GM20431 (cell line): Measurements from ENCODE around the gene ODAD4.

Experiments used
- in situ Hi-C: fragments of 300-500 bp; cut with MseI, MboI; formaldehyde crosslinking; loops from one replicate; pipeline ENCODE4 v1.15.0; 2020; ENCODE audit warnings: low sequenced_read_pairs; ENCODE audit not compliant: unreplicated experiment

ODAD4 gene, protein sequence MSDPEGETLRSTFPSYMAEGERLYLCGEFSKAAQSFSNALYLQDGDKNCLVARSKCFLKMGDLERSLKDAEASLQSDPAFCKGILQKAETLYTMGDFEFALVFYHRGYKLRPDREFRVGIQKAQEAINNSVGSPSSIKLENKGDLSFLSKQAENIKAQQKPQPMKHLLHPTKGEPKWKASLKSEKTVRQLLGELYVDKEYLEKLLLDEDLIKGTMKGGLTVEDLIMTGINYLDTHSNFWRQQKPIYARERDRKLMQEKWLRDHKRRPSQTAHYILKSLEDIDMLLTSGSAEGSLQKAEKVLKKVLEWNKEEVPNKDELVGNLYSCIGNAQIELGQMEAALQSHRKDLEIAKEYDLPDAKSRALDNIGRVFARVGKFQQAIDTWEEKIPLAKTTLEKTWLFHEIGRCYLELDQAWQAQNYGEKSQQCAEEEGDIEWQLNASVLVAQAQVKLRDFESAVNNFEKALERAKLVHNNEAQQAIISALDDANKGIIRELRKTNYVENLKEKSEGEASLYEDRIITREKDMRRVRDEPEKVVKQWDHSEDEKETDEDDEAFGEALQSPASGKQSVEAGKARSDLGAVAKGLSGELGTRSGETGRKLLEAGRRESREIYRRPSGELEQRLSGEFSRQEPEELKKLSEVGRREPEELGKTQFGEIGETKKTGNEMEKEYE

DNA sequence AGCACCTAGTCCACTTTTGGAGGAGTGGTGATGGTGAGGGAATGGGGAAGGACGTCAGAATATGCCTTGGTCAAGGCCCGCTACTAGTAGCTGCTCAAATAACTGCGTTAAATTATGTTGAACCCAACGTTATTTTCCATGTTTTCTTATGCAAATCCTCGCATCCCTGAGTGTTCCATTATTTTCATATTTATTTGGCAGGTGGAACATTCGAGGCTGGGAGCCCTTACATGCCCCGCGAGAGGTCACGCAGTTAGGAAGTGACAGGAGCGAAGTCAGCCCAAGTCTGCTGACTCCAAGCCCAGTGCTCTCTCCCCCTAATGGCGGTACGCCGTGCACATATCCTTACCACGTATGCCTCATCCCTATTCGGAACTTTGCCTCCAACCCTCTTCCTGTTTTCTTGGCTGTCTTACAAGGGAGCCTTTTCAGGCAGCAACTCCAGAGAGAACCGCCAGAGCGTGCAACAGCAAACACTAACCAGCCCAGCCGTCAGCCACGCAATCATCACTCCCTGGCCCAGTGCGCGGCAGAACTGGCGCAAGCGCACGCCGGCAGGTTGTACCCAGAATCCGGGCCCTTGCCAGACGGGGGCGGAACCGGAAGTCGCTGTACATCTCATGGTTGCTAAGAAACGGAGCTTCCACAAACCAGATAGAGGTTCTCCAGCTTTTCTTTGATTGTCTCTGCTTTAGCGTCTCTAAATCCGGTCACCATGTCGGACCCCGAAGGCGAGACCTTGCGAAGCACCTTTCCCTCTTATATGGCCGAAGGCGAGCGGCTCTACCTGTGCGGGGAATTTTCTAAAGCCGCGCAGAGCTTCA lies at the start of gene ODAD4:
Gene ODAD4 (plus strand): TSS at position 609 of the 824 bp plus-strand sequence. CDS start 107 bp downstream, at position 716.
- in situ Hi-C loops, result no loop called here

DNA sequence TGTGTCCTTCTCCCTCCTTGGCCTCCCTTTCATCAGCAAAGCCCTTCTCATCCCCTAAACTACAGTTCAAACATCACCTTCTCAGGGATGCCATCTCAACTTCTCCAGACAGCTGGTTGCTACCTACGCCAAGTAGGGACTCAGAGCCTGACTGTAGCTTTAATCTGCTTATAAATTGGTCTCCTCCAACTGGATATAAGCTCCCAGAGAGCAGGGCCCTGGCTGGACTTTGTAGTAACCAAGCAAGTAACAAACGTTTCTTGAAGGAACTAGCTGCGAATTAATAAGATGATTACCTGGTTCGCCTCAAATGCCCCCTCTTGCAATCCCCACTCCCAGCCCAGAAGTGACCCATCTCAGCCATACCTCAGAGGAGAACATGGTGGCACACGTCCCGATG lies 47.7 kb upstream of the ODAD4 start:
- in situ Hi-C loops, result no loop called here

DNA sequence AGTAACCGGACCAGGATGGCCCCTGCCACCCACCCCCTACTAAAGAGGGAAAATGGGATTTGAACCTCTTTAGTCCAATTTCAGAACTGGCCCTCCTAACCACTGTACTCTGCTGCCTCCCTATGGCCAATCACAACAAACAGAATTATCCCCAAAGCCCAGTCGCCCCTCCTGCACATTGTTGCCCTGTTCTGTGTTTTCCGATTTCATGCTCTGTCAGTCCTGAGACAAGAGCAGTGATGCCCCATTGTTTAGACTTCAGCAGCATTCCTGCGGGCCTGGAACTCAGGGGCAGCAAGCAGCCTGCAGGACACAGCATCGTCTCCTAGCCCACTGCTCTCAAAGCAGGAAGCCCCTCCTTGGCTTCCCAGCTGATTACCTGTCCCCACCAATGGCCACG lies 44.7 kb upstream of the ODAD4 start:
- in situ Hi-C loops, result no loop called here

DNA sequence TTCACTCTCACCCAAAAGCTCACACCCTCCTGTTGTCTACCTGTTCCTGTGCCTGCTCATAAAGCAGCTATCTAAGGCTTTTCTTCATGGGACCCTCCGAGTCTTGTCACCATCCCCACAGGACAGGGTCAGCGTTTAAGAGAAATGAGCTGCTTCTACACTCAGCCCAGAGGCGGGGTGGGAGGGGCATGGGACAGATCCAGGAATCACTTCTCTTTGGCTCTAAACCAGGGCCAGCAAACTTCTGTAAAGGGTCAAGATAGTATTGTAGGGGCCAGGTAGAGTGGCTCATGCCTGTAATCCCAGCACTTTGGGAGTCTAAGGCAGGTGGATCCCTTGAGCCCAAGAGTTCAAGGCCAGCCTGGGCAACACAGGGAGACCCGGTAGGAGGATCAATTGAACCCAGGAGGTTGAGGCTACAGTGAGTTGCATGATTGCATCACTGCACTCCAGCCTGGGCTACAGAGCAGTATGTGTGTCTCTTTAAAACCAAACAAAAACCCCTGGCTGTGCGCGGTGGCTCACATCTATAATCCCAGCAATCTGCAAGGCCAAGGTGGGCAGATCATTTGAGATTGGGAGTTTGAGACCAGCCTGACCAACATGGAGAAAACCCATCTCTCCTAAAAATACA lies 42.0 kb upstream of the ODAD4 start:
- in situ Hi-C loops, result no loop called here

DNA sequence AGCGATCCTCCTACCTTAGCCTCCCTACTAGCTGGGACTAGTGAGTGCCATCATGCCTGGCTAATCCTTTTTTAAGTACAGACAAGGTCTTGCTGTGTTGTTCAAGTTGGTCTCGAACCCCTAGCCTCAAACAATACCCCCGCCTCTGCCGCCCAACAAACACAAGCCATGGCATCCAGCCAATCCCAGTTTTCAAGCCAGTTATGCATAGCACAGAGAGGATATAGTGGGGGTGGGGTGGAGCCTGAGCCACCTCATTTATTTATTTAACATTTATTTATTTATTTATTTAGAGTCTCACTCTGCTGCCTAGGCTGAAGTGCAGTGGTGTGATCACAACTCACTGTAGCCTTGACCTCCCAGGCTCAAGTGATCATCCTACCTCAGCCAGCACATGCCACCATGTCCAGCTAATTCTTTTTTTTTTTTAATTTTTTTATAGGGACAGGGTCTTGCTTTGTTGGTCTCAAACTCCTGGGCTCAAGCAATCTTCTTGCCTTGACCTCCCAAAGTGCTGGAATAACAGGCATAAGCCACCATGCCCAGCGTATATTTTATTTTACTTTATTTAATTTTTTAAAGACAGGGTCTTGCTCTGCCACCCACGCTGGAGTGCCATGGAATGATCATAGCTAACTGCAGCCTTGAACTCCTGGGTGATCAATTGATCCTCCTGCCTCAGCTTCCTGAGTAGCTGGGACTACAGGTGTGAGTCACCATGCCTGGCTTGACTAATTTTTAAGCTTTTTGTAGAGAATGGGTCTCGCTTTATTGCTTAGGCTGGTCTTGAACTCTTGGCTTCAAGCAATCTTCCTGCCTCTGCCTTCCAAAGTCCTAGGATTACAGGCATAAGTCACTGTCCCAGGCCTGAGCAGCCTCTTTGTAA lies 39.0 kb upstream of the ODAD4 start:
- in situ Hi-C loops, result no loop called here

DNA sequence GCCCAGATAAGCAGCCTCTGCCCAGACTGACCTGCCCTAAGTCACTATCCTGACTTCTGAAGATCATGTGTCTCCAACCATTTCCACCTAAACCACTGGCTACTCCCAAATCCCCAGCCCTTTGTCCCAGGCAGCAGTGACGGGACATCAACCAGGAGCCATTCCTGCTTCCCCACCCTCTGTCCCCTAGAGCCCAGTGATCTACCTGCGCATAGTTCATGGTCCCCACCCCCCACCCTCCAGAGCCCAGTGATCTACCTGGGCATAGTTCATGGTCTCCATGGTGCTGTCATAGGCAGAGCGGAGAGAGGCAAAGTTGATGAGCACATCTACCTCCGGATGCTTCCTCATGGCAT lies 38.4 kb upstream of the ODAD4 start:
- in situ Hi-C loops, result no loop called here

DNA sequence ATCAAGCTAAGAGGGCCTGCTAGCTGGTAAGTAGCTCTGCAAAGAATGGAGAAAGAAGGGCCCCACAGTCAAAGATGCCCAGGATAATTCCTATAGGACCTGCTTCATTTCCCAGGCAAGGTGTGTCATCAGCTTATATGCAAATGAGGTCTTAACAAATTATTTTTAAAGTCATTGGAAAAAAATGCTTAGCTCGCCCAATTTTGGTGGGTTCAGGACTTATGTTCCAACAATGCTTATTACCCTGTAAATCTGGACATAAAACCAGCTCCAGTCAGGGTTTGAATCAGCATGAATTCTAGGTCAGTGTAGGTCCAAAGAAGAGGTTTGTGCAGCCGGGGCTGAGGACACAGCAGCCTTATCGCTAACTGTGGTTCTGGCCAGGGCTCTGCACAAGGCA lies 37.0 kb upstream of the ODAD4 start:
- in situ Hi-C loops, result no loop called here

DNA sequence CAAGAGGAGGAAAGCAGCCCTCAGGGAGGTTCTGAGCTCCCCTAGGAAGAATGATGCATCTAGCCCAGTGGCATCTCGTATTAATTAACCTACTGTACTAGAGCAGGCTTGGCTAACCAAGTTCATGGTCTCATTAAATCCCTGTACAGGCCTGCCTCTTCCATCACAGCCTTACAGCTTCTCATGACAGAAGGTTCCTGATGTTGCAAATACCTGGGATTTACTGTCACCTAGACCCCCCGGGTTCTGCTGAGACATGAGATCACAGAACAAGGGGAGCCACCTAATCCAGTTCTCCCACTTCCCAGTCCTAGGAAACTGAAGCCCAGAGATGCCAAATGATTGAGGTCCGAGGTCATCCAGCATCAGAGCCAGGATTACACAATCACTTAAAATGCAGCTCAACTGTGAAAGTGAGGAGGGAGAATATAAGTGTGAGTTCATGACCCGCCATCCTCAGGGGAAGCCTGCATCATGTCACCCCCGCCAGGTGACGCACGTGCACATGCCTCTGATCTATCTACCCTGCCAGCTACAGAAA lies 35.6 kb upstream of the ODAD4 start:
- in situ Hi-C loops, result no loop called here

DNA sequence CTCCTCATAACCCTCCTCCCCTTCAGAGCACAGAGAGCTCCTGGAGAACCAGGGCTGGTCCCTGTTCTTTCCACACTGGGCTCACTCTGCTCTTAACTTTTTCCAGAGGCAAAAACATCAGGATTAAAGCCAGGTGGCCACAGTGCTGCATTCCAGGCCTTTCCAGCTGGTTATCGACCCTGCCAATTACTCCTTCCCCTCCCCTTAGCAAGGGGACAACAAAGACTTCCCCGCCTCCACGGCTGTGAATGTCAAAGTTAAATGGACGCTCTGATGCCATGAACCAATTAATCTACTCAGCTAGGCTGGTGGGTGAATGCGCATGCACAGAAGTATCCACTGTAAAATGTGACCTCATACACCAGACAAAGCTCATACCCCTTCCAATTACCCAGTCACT lies 34.8 kb upstream of the ODAD4 start:
- in situ Hi-C loops, result no loop called here

DNA sequence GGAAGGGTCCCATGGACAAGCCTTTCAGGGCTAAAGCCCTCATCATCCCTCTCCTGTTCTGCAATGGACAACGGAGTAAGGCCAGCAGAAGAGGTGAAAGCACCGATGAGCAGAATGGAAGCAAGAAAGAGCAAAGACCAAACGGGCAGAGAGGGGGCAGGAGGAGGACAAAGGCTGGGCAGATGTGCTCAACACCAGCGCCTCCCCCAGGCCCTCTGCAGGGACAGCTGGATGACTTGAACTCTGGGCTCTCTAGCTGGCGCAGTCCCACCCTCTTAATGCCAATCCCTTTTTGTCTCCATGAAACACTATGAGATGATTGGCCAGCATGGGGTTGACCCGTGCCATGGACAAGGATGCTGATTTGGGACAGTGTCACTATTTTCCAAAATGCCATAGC lies 33.7 kb upstream of the ODAD4 start:
- in situ Hi-C loops, result no loop called here

DNA sequence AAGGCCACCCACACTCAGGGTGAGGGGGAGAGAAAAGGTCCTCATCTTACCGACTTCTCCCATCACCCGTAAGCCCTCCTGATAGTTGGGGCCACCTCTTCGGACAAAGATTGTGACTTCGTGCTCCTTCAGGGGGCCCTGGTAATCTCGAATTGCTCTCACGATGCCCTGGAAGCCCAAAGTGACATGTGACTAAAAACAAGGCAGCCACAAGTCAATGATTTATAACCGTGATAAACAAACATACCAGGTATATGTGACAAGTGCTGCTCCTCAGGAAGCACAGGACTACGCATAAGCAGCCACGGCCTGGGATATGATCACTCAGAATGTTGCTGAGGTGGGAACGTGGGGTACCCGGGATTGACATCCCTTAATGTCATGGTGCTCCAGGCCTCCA lies 28.8 kb upstream of the ODAD4 start:
- in situ Hi-C loops, result no loop called here

DNA sequence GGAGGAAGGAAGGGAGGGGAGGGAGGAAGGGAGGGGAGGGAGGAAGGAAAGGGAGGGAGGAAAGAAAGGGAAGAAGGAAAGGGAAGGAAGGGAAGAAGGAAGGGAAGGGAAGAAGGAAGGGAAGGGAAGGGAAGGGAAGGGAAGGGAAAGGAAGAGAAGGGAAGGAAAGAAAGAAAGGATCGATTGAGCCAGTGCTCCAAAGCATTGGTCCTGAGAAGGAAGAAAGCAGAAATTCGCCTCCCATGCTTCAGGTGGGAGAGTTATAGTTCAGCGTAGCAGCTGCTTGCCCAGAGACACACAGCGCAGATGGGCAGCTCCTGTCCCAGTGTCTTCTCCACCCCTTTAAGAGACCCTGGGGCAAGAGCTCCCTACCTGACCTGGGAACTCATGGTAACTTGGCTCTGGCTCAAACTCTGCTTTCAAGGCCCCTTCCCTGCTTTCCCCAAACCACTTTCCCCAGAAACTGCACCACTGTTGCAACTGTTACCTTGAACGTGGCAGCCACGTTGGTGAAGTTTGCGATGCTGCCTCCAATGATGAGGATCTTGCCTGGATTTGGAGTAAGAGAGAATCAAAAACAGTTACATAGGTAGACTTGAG lies 26.1 kb upstream of the ODAD4 start:
- in situ Hi-C loops, result no loop called here

DNA sequence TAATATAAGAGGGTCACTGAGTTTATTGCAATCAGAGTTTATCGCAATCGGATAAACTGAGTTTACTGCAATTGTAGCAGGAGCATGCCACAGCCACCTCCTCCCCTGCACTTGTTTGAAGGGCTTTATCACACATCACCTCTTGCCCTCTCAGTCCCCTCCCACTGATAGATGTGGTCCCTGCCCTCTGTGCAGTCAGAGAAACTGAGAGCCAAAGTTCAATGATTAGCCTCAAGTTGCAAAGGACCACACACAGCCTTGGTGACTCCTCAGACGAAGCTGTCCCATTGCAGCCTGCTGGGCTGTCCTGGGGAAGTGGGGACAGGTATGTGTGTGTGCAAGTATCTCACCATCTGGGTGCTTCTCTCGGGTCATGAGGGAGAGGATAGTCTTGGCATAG lies 25.2 kb upstream of the ODAD4 start:
- in situ Hi-C loops, result no loop called here

DNA sequence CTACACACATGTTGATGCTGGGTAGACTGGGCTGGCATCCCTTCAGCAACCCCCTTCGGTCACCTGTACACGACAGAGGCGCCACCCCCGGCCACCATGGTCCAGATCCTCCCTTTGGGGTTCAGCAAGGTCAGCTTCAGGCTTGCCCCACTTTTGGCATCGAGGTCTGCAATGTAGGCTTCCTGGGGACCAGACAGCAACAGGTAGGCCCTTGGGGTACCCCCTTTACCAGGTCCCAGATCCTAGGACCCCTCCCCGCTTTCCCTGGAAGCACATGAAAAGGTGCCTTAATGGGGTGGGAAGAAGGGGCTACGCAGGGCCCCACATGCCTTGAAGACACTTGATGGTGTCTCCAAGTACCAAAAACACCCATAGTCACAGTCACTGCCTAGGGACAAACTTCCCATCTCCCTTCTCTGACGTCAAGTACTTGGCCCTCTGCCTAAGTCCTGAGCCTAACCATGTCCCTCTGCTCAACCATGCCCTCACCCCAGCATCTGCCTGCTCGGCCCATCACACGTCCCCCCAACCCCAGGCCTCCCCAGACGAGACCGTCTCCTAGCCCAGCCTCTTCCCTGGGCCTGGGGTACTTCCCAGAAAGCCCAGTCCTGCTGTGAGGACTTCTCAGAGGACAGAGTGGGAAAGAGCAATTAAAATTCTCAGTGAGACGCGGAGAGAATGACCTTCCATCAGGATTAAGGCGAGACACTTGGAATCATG lies 23.8 kb upstream of the ODAD4 start:
- in situ Hi-C loops, result no loop called here

DNA sequence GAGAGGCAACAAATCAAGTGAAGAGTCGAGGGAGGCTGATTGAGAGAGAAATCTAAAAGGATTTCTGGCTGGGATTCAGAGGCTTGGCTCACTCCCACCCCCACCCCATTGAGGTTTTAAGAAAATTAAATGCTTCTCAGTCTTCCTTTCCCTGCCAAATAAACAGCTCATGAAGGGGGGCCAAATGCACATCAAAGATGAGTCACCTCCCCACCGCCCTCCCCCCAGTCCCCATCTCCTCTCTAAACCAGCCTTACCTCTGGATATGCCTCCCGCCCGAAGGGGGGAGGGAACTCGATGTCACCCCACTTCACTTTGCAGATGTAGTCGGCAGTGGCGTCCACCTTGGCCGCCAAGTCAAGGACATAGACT lies 23.2 kb upstream of the ODAD4 start:
- in situ Hi-C loops, result no loop called here

DNA sequence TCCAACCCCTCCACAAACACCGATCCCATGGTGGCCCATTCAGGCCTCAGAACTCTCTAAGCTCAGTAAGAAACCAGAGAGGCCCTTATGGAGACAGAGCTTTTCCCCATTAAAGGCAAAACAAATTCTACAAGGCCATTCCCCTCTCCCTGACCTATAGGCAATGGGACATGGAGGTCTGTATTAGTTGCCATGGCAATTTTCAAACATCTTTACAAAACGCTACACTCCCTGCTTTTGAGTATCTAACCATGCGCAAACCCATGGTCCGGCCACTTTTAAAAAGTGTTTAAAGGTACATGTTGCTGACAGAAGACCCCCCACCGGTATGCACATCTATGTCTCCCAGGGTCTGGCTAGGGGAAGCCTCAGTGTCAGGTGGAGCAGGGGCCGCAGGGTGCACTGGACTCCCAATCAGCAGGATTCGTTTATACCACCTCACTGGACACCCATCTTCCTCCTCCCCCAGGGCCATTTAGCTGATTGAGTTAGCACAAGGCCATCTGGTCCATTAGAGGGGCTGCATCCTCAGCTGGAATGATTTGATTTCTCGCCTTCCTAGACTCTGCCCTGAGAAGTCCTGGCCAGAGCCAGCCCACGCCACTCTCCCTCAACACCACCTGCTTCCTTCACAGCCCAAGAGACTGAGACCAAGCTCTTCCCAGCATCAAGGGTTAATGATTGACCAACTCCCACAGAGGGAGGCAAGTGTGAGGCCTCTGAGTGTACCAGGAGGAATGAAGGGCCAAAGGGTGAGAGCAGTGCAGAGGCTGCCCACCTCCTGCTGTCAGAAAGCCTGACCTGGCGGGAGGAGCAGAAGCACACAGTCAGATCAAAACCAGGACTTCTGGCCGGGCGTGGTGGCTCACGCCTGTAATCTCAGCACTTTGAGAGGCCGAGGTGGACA lies 22.5 kb upstream of the ODAD4 start:
- in situ Hi-C loops, result no loop called here

DNA sequence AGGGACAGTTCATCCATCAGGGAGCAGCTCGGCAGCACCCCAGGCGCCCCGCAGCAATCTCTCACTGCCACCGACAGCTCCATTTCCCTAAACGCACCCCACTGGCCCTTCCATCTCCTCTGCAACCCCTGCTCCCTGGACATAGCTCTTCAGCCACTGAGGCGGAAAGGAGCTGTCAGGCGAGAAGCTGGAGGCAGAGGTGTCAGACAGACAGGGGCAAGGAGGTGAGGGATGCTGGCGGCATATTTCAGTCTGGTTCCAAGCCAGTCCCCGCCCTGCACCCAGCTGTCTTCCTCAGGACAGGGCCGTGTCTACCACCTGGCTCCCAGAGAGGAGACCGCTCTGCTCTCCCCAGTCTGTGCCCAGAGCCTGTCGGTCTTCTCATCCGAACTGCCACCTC lies 21.3 kb upstream of the ODAD4 start:
- in situ Hi-C loops, result no loop called here
